GM18858 (cell line): Measurements from ENCODE around the gene LIPN.

Source experiments
- ATAC-seq: cut with Tn5 transposase; IDR thresholded peaks from one replicate; pipeline ENCODE4 v1.9.1; 2021; ENCODE audit not compliant: unreplicated experiment

LIPN gene

DNA sequence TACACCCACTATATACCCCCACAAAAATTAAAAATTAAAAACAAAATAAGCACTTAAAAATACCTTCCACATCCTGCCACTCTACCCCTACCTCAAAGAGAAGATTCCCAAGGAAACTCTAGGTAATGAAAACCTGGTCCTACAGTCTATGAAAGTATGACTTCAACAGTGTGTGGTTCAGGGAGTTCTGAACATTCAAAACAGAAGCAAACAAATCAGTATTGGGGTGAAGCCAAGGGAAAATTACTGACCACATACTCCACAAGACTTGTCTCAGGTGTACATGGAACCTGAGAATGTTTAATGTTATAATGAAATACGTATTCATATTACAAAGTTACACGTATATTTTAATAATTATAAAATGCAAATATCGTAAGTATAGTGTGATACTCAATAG lies 22.4 kb downstream of the LIPN start:
- ATAC-seq, result no peak

DNA sequence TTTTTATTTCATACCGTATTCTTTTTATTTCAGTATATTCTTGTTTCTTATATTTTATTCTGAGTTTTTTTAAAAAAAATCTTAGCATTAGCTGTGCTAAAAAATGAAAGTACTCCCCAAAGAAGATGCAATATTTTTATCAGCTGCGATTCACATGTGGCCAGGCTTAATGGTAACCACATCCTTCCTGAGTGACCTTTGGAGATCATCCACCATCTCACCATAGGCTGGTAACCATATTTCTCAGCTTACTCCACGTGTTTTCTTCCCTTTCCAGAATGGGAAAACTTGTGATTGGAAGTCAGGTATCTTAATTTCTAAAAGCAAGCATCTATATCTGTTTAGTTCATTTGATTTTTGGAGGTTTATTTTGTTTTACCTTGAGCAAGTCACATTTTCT lies 23.9 kb downstream of the LIPN start:
- ATAC-seq, result no peak

DNA sequence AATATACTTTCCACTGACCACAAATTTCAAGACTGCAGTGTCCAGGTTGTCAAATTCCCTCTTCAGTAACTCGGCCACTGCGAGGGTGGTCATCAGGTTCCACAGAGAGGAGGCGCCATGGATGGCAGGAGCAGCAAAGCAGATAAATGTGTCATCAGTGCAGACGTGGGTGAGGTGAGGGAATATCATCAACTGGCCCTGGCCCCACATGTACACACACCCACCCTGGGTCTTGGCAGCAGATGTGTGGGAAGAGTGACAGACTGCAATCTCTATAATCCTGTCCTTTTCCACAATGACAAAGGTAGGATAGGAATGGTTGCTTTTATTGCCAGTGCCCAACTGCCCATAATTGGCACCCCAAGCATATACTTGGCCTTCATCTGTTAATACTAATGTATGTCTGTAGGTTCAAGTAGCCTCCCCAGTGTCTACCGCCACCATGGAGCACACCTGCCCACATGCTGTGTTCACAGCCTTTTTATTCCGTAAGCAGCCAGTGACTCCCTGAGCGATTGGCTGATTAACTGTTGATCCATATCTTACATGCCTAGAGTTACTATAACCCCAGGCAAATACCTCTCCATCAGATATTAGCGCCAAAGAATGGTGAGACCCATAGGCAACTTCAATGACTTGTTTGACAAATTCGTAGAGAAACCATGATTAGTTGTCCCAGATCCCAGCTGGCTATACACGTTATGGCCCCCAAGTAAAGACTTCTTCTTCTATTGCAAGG lies 26.4 kb downstream of the LIPN start:
- no peak for ATAC-seq

DNA sequence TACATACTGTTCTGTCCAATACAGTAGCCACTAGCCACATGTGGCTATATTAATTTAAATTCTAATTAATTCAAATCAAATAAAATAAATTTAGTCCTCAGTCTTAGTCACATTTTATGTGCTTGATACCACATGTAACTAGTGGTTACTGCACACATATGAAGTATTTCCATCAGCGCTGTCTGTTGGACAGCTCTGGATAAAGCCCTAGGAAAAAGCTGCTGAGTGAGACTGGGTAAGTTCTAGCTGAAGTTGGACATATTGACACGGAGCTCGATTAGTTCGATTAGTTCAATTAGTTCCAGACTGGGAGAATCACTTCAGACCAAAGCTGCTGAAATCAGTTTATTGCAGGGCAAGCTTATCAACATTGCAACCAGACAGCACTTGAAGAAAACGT lies 27.6 kb downstream of the LIPN start:
- ATAC-seq, result no peak

DNA sequence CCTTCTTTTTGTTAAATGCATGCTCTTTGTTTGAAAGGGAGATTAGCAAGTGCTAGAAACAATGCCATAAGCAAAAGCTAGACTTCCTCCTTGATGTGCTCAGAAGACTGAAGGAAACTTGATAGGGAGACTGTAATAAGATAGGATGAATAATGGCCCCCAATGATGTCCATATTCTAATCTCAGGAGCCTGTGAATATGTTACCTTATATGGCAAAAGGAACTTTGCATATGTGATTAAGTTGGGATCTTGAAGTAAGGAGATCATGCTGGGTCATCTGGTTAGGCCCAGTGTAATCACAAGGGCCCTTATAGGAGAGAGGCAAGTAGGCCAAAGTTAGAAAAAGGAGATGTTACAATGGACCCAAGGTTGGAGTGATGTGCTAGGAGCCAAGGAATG lies 29.1 kb downstream of the LIPN start:
- ATAC-seq, result no peak

DNA sequence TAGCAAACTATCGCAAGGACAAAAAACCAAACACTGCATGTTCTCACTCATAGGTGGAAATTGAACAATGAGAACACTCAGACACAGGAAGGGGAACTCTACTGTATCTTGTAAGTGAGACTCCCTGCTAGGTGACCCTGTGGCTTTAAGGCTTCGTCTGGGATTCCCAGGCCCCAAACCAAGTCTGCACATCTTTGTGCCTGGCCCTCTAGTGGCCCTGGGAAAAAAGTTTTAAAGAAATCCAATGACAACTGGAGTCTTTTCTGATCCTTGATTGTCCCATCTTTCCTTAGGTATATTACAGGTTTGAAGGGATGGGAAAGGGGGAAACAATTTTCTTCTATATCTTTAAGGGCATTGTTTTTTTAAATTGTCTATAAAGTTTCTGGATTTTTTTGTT lies 32.1 kb downstream of the LIPN start:
- ATAC-seq, result no peak

- no peak for ATAC-seq
Observed at GRCh38 chr10:88792661-88793060, 32.8 kb downstream of the LIPN start.

DNA sequence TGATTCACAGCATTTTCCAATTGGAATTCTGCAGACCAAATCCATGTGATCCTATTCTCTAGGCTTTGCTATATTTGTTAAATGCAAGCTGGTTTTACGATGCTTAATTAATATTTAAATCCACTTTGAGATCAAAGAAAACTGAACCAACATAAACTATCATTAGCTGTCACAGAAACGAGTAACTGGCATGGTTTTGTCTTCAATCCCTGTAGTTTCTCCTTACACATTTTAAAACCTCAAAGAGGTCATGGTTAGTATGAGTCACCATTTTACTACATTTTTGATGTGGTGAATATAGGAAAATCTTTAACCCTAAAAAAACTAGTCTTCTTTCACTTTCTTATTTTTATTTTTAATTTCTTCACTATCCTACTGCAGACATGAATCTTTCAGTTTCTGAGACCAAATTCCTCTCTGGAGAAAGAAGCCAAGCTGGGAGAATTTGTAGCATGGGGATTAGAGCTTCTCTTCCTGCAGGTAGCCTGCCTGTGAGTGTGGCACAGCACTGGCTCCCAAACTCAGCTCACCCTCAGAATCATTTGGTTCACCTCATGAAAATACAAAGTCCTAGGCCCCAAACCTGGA lies 34.0 kb downstream of the LIPN start:
- no peak for ATAC-seq

- no peak for ATAC-seq
Observed at GRCh38 chr10:88794731-88795130, 34.9 kb downstream of the LIPN start.

GRCh38 chr10:88800152-88801125 lies 40.6 kb downstream of the LIPN start:
- ATAC-seq, result no peak

- no peak for ATAC-seq
Observed at GRCh38 chr10:88802523-88803285, 42.9 kb downstream of the LIPN start, which contains the start of gene LIPM. Gene LIPM (plus strand): TSS chr10:88802730. CDS start chr10:88802897, 167 bp downstream.

DNA sequence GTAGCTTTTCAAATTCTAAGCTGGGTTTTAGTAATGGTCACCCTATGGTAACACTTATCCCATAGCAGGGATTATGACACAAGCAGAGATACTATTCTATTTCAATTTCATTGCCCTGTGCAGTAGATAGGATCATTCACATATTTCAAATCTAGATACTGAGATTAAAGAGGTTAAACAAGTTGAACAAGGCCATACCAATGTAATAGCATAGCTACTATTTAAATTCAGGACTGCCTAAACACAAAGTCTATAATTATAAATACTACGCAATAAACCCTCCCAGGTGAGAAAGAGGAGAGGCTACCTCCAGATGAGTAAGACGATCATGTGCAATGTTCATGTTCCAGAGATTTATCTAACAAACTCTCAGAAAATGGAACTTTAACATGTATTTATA lies 43.8 kb downstream of the LIPN start:
- ATAC-seq, result no peak

DNA sequence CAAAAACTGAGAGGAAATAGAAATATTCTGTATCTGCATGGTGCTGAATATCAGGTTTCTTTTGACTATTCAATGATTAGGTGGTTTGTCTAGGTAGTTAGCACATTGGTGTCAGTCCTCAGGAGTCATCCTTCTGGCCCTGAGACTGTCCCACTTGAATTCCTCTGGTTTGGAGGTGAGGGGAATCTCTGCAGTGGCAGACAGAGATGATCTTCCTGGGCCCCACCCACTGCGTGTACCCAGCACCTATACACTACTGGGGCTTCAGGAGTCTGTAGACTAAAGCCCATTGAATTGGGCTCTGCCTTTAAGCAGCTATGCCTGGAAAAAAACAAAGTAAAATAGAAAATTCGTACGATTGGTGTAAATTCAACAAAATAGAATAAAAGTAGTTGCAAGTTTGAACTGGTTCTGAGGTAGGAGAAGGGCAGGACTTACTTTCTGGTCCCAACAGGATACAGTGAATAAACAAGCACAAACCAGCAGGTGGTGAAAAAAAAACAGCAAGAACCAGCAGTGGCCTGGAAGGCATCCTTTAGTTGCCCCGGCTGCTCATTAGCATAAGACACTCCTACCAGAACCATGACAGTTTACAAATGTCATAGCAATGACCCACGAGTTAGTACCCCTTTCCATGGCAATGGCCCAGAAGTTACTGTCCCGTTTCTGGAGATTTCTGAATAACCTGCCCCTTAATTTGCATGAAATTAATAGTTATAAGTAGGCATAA lies 44.4 kb downstream of the LIPN start:
- no peak for ATAC-seq

DNA sequence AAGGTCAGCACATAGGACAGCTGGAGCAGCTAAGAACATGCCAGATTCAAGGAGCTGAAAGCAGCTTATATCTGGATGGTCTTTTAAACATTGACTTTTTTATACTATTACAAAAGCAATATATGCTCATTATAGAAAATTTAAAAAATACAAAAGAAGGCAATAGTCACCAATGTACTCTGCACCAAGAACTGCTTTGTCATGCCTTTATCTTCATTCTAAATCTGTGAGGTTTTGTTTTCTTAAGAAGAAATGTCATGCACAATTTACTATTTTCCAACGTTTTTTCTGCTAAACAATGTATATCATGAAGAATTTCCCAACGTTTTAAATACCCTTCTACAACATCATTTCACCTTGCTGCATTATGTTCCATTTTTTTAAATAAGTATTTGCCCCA lies 45.5 kb downstream of the LIPN start:
- no peak for ATAC-seq

- ATAC-seq, result no peak
Observed at GRCh38 chr10:88805924-88806323, 46.1 kb downstream of the LIPN start.

DNA sequence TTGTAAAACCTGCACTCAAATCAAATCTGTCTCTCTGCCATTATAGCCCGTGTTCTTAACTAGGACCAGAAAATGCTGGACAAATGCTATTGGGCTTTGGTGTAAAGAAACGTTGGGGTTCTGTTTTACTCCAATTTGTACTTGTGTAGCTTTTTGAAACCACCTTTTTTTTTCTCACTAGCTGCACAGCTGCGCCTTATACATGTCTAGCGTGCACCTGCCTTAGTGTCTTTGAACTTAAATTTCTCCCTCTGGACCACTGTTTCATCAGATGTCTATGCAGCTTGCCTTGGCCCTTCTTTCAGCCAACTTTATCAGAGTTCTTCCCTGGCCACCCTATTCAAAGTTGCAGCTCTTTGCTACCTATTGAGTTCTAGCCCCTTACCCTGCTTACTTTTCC lies 49.8 kb downstream of the LIPN start:
- no peak for ATAC-seq

GRCh38 chr10:88810196-88810961 lies 50.6 kb downstream of the LIPN start:
- no peak for ATAC-seq

GRCh38 chr10:88813200-88813599 lies 53.4 kb downstream of the LIPN start:
- ATAC-seq, result no peak

GRCh38 chr10:88819290-88819689 lies 59.5 kb downstream of the LIPN start:
- ATAC-seq, result no peak
